Prostate gland (tissue), 2 donors: ENCODE data around the gene GMCL1. TPM values are rescaled to one million over a fixed set of nuclear protein-coding genes. Genes with fewer than 3 reads are reported as not detected.

Experiments used
- DNase-seq: peaks from one replicate; pipeline ENCODE4 v3.0.0-alpha.2; 2019; ENCODE audit warnings: low spot score
- H3K27ac ChIP-seq, 2 donors: fragments of 200-600 bp; sonication (generic); 2 replicates each; pipeline ENCODE4 v1.5.1; 2017 to 2019
- H3K27me3 ChIP-seq: fragments of 200-600 bp; sonication (generic); replicated peaks from 2 replicates; pipeline ENCODE4 v1.5.1; 2019; ENCODE audit not compliant: insufficient read depth
- H3K36me3 ChIP-seq, 2 donors: fragments of 200-600 bp; sonication (generic); 1 replicate in 1 of 2; 2 replicates in 1 of 2; pipeline versions ENCODE4 v1.5.1 to v1.8.1; 2017 to 2019
- H3K4me1 ChIP-seq: fragments of 200-600 bp; sonication (generic); replicated peaks from 2 replicates; pipeline ENCODE4 v1.5.1; 2019
- H3K4me3 ChIP-seq, 2 donors: fragments of 200-600 bp; sonication (generic); 2 replicates each; pipeline ENCODE4 v1.5.1; 2017 to 2019
- H3K9me3 ChIP-seq: fragments of 200-600 bp; sonication (generic); 2 replicates; pipeline ENCODE4 v1.5.1; 2017
- CTCF ChIP-seq, 4 experiments: fragments of 200-600 bp in 2 of 4; fragments of 450-650 bp in 2 of 4; sonication (generic) in 2 of 4; IDR thresholded peaks; 1 replicate in 3 of 4; 2 replicates in 1 of 4; pipeline ENCODE4 v1.5.1; 2016 to 2019; ENCODE audit warnings: antibody characterized with exemption in 4 of 4, mild to moderate bottlenecking in 2 of 4, moderate library complexity in 2 of 4
- POLR2A ChIP-seq: fragments of 450-650 bp; IDR thresholded peaks from one replicate; pipeline ENCODE4 v1.6.1; 2016; ENCODE audit warnings: antibody characterized with exemption, mild to moderate bottlenecking
- POLR2AphosphoS5 ChIP-seq: sonication (generic); formaldehyde crosslinking; IDR thresholded peaks from one replicate; pipeline ENCODE4 v1.6.1; 2017; ENCODE audit warnings: antibody characterized with exemption
- WGBS: methylation state at CpG from one replicate; pipeline ENCODE4 v1.1.5; 2018; 5-methylcytosine and 5-hydroxymethylcytosine counted together
- intact Hi-C: fragments of 100-400 bp; cut with DNase I; formaldehyde crosslinking; loops from one replicate; pipeline ENCODE4 v1.14.2; 2022
- total RNA-seq, 2 donors: library from RNA; depleted of rRNA; stranded (reverse); fragments of >200 nt; gene quantifications; one replicate each; pipeline ENCODE4 v1.1.0, GENCODE V29; 2016

Gene GMCL1
- total RNA-seq, 2 donors from 2014 or later, result 16.4 to 23.6 TPM

GRCh38 chr2:69805887-69806286 lies 23.6 kb upstream of the GMCL1 start:
- H3K36me3 ChIP-seq, result no peaks in the 10 kb centered on the region
- intact Hi-C loops, result no loop called here
- H3K4me3 ChIP-seq, result no peak overlapping the region
- DNase-seq, result no peak
- H3K27ac ChIP-seq, result no peak overlapping the region
- no peaks in the 10 kb centered on the region for H3K9me3 ChIP-seq
- no peaks in the 10 kb centered on the region for H3K27me3 ChIP-seq
- no peak for TF ChIP-seq POLR2AphosphoS5
- no peak for TF ChIP-seq POLR2A
- TF ChIP-seq CTCF (IDR thresholded peaks at IDR 0.05), result no peak
- WGBS, result 91% methylated on average over 1 of the region's 1 CpG
- H3K4me1 ChIP-seq, result no peaks in the 10 kb centered on the region

- Histone ChIP-seq H3K27me3 (no peaks in the 10 kb centered on the region), H3K27ac (no peak overlapping the region), H3K4me1 (no peaks in the 10 kb centered on the region), H3K36me3 (no peaks in the 10 kb centered on the region), H3K4me3 (no peak overlapping the region), H3K9me3 (no peaks in the 10 kb centered on the region)
- no peak for TF ChIP-seq POLR2AphosphoS5
- no peak for TF ChIP-seq POLR2A
- TF ChIP-seq CTCF (IDR thresholded peaks at IDR 0.05), result no peak
- no peak for DNase-seq
- intact Hi-C loops, result no loop called here
- 87% methylated on average over 16 of the region's 16 CpGs for WGBS
These were observed 21.5 kb upstream of the GMCL1 start for GRCh38 chr2:69807821-69808540.

DNA sequence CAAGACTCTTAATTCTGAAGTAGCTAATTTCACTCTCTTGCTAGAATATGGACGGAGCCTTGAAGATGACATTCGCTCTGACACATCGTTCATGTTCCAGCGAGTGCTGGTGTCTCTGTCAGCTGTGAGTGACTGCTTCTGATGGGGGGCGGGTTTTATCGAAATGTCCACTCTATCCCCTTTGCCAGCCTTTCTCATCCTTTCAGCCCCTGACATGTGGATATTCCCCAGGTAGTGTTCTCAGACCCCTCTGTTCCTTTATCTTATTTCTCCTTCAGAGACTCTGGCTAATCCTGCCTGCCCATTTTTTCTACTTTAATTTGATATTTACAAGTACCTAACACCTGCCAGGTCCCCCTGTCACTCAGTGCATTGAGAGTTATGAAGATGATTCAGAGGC lies 18.9 kb upstream of the GMCL1 start:
- no peaks in the 10 kb centered on the region for H3K36me3 ChIP-seq
- no peaks in the 10 kb centered on the region for H3K9me3 ChIP-seq
- no peaks in the 10 kb centered on the region for H3K4me1 ChIP-seq
- intact Hi-C loops, result no loop called here
- WGBS, result 89% methylated on average over 6 of the region's 6 CpGs
- no peak overlapping the region for H3K27ac ChIP-seq
- TF ChIP-seq POLR2AphosphoS5 (no peak), POLR2A (no peak), CTCF (IDR thresholded peaks at IDR 0.05) (no peak)
- H3K4me3 ChIP-seq, result no peak overlapping the region
- DNase-seq, result no peak
- H3K27me3 ChIP-seq, result no peaks in the 10 kb centered on the region

- H3K4me3 ChIP-seq, result no peak overlapping the region
- H3K27me3 ChIP-seq, result no peaks in the 10 kb centered on the region
- TF ChIP-seq POLR2A, result no peak
- no peak for TF ChIP-seq CTCF (IDR thresholded peaks at IDR 0.05)
- no peak for TF ChIP-seq POLR2AphosphoS5
- H3K9me3 ChIP-seq, result no peaks in the 10 kb centered on the region
- intact Hi-C loops, result no loop called here
- 90% methylated on average over 5 of the region's 5 CpGs for WGBS
- no peaks in the 10 kb centered on the region for H3K36me3 ChIP-seq
- H3K27ac ChIP-seq, result no peak overlapping the region
- H3K4me1 ChIP-seq, result no peaks in the 10 kb centered on the region
- DNase-seq, result no peak
These were observed 18.4 kb upstream of the GMCL1 start for GRCh38 chr2:69811018-69811417.

DNA sequence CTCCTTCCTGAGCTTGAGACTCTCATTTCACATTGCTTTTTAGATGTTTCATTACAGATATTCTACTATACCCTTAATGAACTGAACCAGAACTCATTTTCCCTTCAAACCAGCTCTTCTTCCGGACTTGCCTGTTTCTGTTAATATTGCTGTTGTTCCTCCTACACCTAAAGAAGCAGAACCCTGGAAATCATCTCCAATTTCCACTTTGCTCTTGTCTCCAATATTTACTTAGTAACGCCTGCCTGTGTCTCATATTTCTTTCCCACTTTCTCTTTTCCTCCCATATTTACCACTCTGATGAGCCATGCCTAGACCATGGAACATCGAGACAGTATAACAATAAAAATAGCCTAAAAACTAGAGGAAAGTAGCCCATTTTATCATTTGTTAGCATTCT lies 17.9 kb upstream of the GMCL1 start:
- intact Hi-C loops, result no loop called here
- Histone ChIP-seq H3K9me3 (no peaks in the 10 kb centered on the region), H3K27me3 (no peaks in the 10 kb centered on the region), H3K4me1 (no peaks in the 10 kb centered on the region), H3K4me3 (no peak overlapping the region), H3K36me3 (no peaks in the 10 kb centered on the region), H3K27ac (no peak overlapping the region)
- 53% methylated on average over 3 of the region's 3 CpGs for WGBS
- DNase-seq, result no peak
- TF ChIP-seq POLR2A, result no peak
- no peak for TF ChIP-seq POLR2AphosphoS5
- TF ChIP-seq CTCF (IDR thresholded peaks at IDR 0.05), result no peak
